ENCODE measurements around the gene MACROD2.

Gene MACROD2

GRCh38 chr20:14049111-14049510 lies 53.8 kb downstream of the MACROD2 start:
- DNase-seq = no peak
- in situ Hi-C loops (cut with HindIII; ENCODE audit: low pct_ligation_motif_present, low pct_unique_long_range_greater_than_20kb, low sequenced_read_pairs) = no loop called here

GRCh38 chr20:14051454-14051853 lies 56.1 kb downstream of the MACROD2 start:
- in situ Hi-C loops (cut with HindIII; ENCODE audit: low pct_ligation_motif_present, low pct_unique_long_range_greater_than_20kb, low sequenced_read_pairs) = no loop called here
- no peak for DNase-seq

GRCh38 chr20:14055127-14055742 lies 59.9 kb downstream of the MACROD2 start:
- in situ Hi-C loops (cut with HindIII; ENCODE audit: low pct_ligation_motif_present, low pct_unique_long_range_greater_than_20kb, low sequenced_read_pairs) = no loop called here
- peak; percentile 58 for DNase-seq

- no peak for DNase-seq
- in situ Hi-C loops (cut with HindIII; ENCODE audit: low pct_ligation_motif_present, low pct_unique_long_range_greater_than_20kb, low sequenced_read_pairs) = no loop called here
These were observed 66.9 kb downstream of the MACROD2 start for GRCh38 chr20:14062171-14062570.

GRCh38 chr20:14062786-14063185 lies 67.5 kb downstream of the MACROD2 start:
- DNase-seq = no peak
- in situ Hi-C loops (cut with HindIII; ENCODE audit: low pct_ligation_motif_present, low pct_unique_long_range_greater_than_20kb, low sequenced_read_pairs) = no loop called here

GRCh38 chr20:14064333-14064732 lies 69.0 kb downstream of the MACROD2 start:
- no peak for DNase-seq
- in situ Hi-C loops (cut with HindIII; ENCODE audit: low pct_ligation_motif_present, low pct_unique_long_range_greater_than_20kb, low sequenced_read_pairs) = no loop called here

GRCh38 chr20:14064921-14065320 lies 69.6 kb downstream of the MACROD2 start:
- in situ Hi-C loops (cut with HindIII; ENCODE audit: low pct_ligation_motif_present, low pct_unique_long_range_greater_than_20kb, low sequenced_read_pairs) = no loop called here
- DNase-seq = no peak

- in situ Hi-C loops (cut with HindIII; ENCODE audit: low pct_ligation_motif_present, low pct_unique_long_range_greater_than_20kb, low sequenced_read_pairs) = no loop called here
- DNase-seq = no peak
These were observed 70.5 kb downstream of the MACROD2 start for GRCh38 chr20:14065774-14066173.

GRCh38 chr20:14067603-14068002 lies 72.3 kb downstream of the MACROD2 start:
- no peak for DNase-seq
- in situ Hi-C loops (cut with HindIII; ENCODE audit: low pct_ligation_motif_present, low pct_unique_long_range_greater_than_20kb, low sequenced_read_pairs) = no loop called here

GRCh38 chr20:14069796-14070195 lies 74.5 kb downstream of the MACROD2 start:
- in situ Hi-C loops (cut with HindIII; ENCODE audit: low pct_ligation_motif_present, low pct_unique_long_range_greater_than_20kb, low sequenced_read_pairs) = no loop called here
- no peak for DNase-seq

GRCh38 chr20:14093652-14094051 lies 98.3 kb downstream of the MACROD2 start:
- in situ Hi-C loops (cut with HindIII; ENCODE audit: low pct_ligation_motif_present, low pct_unique_long_range_greater_than_20kb, low sequenced_read_pairs) = no loop called here
- DNase-seq = no peak

- DNase-seq = no peak
- in situ Hi-C loops (cut with HindIII; ENCODE audit: low pct_ligation_motif_present, low pct_unique_long_range_greater_than_20kb, low sequenced_read_pairs) = no loop called here
These were observed 102.9 kb downstream of the MACROD2 start for GRCh38 chr20:14098261-14098660.

- no peak for DNase-seq
- in situ Hi-C loops (cut with HindIII; ENCODE audit: low pct_ligation_motif_present, low pct_unique_long_range_greater_than_20kb, low sequenced_read_pairs) = no loop called here
These were observed 118.1 kb downstream of the MACROD2 start for GRCh38 chr20:14113416-14113815.

GRCh38 chr20:14114065-14114704 lies 118.9 kb downstream of the MACROD2 start:
- DNase-seq = no peak
- in situ Hi-C loops (cut with HindIII; ENCODE audit: low pct_ligation_motif_present, low pct_unique_long_range_greater_than_20kb, low sequenced_read_pairs) = no loop called here

- DNase-seq = no peak
- in situ Hi-C loops (cut with HindIII; ENCODE audit: low pct_ligation_motif_present, low pct_unique_long_range_greater_than_20kb, low sequenced_read_pairs) = no loop called here
These were observed 120.7 kb downstream of the MACROD2 start for GRCh38 chr20:14116037-14116436.

- in situ Hi-C loops (cut with HindIII; ENCODE audit: low pct_ligation_motif_present, low pct_unique_long_range_greater_than_20kb, low sequenced_read_pairs) = no loop called here
- no peak for DNase-seq
These were observed 122.5 kb downstream of the MACROD2 start for GRCh38 chr20:14117768-14118167.

GRCh38 chr20:14126856-14127255 lies 131.5 kb downstream of the MACROD2 start:
- DNase-seq = no peak
- in situ Hi-C loops (cut with HindIII; ENCODE audit: low pct_ligation_motif_present, low pct_unique_long_range_greater_than_20kb, low sequenced_read_pairs) = no loop called here

GRCh38 chr20:14127514-14128223 lies 132.4 kb downstream of the MACROD2 start:
- no peak for DNase-seq
- in situ Hi-C loops (cut with HindIII; ENCODE audit: low pct_ligation_motif_present, low pct_unique_long_range_greater_than_20kb, low sequenced_read_pairs) = no loop called here

GRCh38 chr20:14134004-14134403 lies 138.7 kb downstream of the MACROD2 start:
- DNase-seq = no peak
- in situ Hi-C loops (cut with HindIII; ENCODE audit: low pct_ligation_motif_present, low pct_unique_long_range_greater_than_20kb, low sequenced_read_pairs) = no loop called here

GRCh38 chr20:14142171-14142570 lies 146.9 kb downstream of the MACROD2 start:
- in situ Hi-C loops (cut with HindIII; ENCODE audit: low pct_ligation_motif_present, low pct_unique_long_range_greater_than_20kb, low sequenced_read_pairs) = no loop called here
- peak; percentile 24 for DNase-seq

Measured in ACHN (cell line).